HFFc6 (cell line): Measurements from ENCODE around the gene SEZ6L. TPM values are rescaled to one million over a fixed set of nuclear protein-coding genes. Genes with fewer than 3 reads are reported as not detected.

ENCODE experiments used
- DNase-seq: peaks from one replicate; pipeline ENCODE4 v3.0.0-alpha.2; 2018
- H3K27ac Mint-ChIP-seq: 2 replicates; pipeline ENCODE4 v1.8.0; 2020; ENCODE audit warnings: mild to moderate bottlenecking, mixed read lengths
- H3K27me3 Mint-ChIP-seq: 2 replicates; pipeline ENCODE4 v1.8.0; 2021; ENCODE audit warnings: mild to moderate bottlenecking, moderate library complexity, mixed read lengths; ENCODE audit not compliant: insufficient read depth
- H3K36me3 Mint-ChIP-seq: 2 replicates; pipeline ENCODE4 v1.8.0; 2021; ENCODE audit warnings: low read depth, mixed read lengths
- H3K4me1 Mint-ChIP-seq: 2 replicates; pipeline ENCODE4 v1.8.0; 2020; ENCODE audit warnings: low read depth, mixed read lengths
- H3K4me3 Mint-ChIP-seq: 2 replicates; pipeline ENCODE4 v1.8.0; 2020; ENCODE audit warnings: mild to moderate bottlenecking, moderate library complexity, mixed read lengths
- H3K9me3 Mint-ChIP-seq: 2 replicates; pipeline ENCODE4 v1.8.0; 2020; ENCODE audit warnings: mild to moderate bottlenecking, mixed read lengths
- CTCF ChIP-seq: fragments of 200-600 bp; sonication (generic); IDR thresholded peaks from 2 replicates; pipeline ENCODE4 v1.5.0; 2021; ENCODE audit warnings: antibody characterized with exemption, mild to moderate bottlenecking
- total RNA-seq, 6 experiments: library from RNA; stranded (reverse); fragmentation: NEBNext Ultra II Directional; extraction: Animal tissue kit (Norgen Biotek cat#: 25700); gene quantifications; 2 replicates in 1 of 6; 3 replicates in 5 of 6; pipeline ENCODE4 v1.2.3, GENCODE V29; 2021

SEZ6L gene
- total RNA-seq, 6 experiments from 2014 or later = not detected

GRCh38 chr22:26205494-26205893, 36.2 kb downstream of the SEZ6L start:
- DNase-seq = no peak
- Mint-ChIP-seq H3K27me3 (no peaks in the 10 kb centered on the region), H3K4me3 (no peak overlapping the region), H3K27ac (no peak overlapping the region), H3K4me1 (no peaks in the 10 kb centered on the region), H3K36me3 (no peaks in the 10 kb centered on the region), H3K9me3 (peaks cover 60% of the 10 kb centered on the region)
- TF ChIP-seq CTCF = no peak

GRCh38 chr22:26210334-26210733, 41.1 kb downstream of the SEZ6L start:
- no peak for DNase-seq
- TF ChIP-seq CTCF = no peak
- Mint-ChIP-seq H3K9me3 (peaks cover 70% of the 10 kb centered on the region), H3K27me3 (no peaks in the 10 kb centered on the region; the same call in 1 of the 2 replicates), H3K4me3 (no peak overlapping the region), H3K27ac (no peak overlapping the region), H3K4me1 (no peaks in the 10 kb centered on the region), H3K36me3 (peaks cover 4% of the 10 kb centered on the region; the same call in 1 of the 2 replicates)

GRCh38 chr22:26213826-26214225, 44.6 kb downstream of the SEZ6L start:
- Mint-ChIP-seq H3K9me3 (peaks cover 68% of the 10 kb centered on the region), H3K27me3 (no peaks in the 10 kb centered on the region; the same call in 1 of the 2 replicates), H3K4me1 (no peaks in the 10 kb centered on the region), H3K36me3 (peaks cover 4% of the 10 kb centered on the region; the same call in 1 of the 2 replicates), H3K27ac (no peak overlapping the region), H3K4me3 (no peak overlapping the region)
- TF ChIP-seq CTCF = no peak
- no peak for DNase-seq

GRCh38 chr22:26214466-26214865, 45.2 kb downstream of the SEZ6L start:
- no peak for TF ChIP-seq CTCF
- H3K27me3 Mint-ChIP-seq = no peaks in the 10 kb centered on the region; the same call in 1 of the 2 replicates

GRCh38 chr22:26215736-26216135, 46.5 kb downstream of the SEZ6L start:
- H3K27me3 Mint-ChIP-seq = no peaks in the 10 kb centered on the region; the same call in 1 of the 2 replicates
- no peak overlapping the region for H3K27ac Mint-ChIP-seq
- H3K36me3 Mint-ChIP-seq = peaks cover 4% of the 10 kb centered on the region; the same call in 1 of the 2 replicates
- no peak overlapping the region for H3K4me3 Mint-ChIP-seq
- no peak for DNase-seq
- H3K9me3 Mint-ChIP-seq = peaks cover 55% of the 10 kb centered on the region
- no peaks in the 10 kb centered on the region for H3K4me1 Mint-ChIP-seq
- TF ChIP-seq CTCF = no peak

More at GRCh38 chr22:26214466-26214865, 45.2 kb downstream of the SEZ6L start:
- H3K36me3 Mint-ChIP-seq = peaks cover 4% of the 10 kb centered on the region; the same call in 1 of the 2 replicates
- no peaks in the 10 kb centered on the region for H3K4me1 Mint-ChIP-seq
- H3K4me3 Mint-ChIP-seq = no peak overlapping the region
- H3K27ac Mint-ChIP-seq = no peak overlapping the region
- no peak for DNase-seq
- peaks cover 65% of the 10 kb centered on the region for H3K9me3 Mint-ChIP-seq
